HAP-1 (cell line): ENCODE measurements around the gene ZBED1.
A peak's percentile ranks its signal among the peaks of the same experiment; 100 is the strongest.

Source experiments
- DNase-seq, 2 experiments: peaks; one replicate each; pipeline ENCODE4 v3.0.0-alpha.2; 2016 to 2020; ENCODE audit warnings: low spot score in 2 of 2
- H3K27me3 ChIP-seq: fragments of 250-450 bp; sonication (Bioruptor Pico); 2 replicates; pipeline ENCODE4 v1.5.1; 2020; ENCODE audit warnings: low read depth, mild to moderate bottlenecking, moderate library complexity
- H3K36me3 ChIP-seq: fragments of 250-450 bp; sonication (Bioruptor Pico); replicated peaks from 2 replicates; pipeline ENCODE4 v1.5.1; 2020; ENCODE audit warnings: mild to moderate bottlenecking
- H3K4me1 ChIP-seq: fragments of 250-450 bp; sonication (Bioruptor Pico); 2 replicates; pipeline ENCODE4 v1.5.1; 2020; ENCODE audit warnings: mild to moderate bottlenecking
- H3K4me3 ChIP-seq: fragments of 250-450 bp; sonication (Bioruptor Pico); 2 replicates; pipeline ENCODE4 v1.5.1; 2020; ENCODE audit warnings: mild to moderate bottlenecking, moderate library complexity
- H3K9me3 ChIP-seq: fragments of 250-450 bp; sonication (Bioruptor Pico); 2 replicates; pipeline ENCODE4 v1.5.1; 2020; ENCODE audit warnings: mild to moderate bottlenecking, moderate library complexity
- in situ Hi-C: fragments of 300-500 bp; cut with MboI; formaldehyde crosslinking; loops from 3 replicates; pipeline ENCODE4 v1.14.3; 2020; ENCODE audit warnings: low sequenced_read_pairs, inconsistent platforms, mixed read lengths

The ZBED1 gene

GRCh38 chrX:2498781-2499302 lies 1.9 kb downstream of the ZBED1 start:
- H3K4me3 ChIP-seq, result peak overlapping the region; percentile 61
- peaks cover 7% of the 10 kb centered on the region for H3K36me3 ChIP-seq
- in situ Hi-C loops, result no loop called here
- peak; percentile 86 to 96 for DNase-seq
- H3K9me3 ChIP-seq, result no peaks in the 10 kb centered on the region
- H3K4me1 ChIP-seq, result peaks cover 28% of the 10 kb centered on the region
- no peaks in the 10 kb centered on the region for H3K27me3 ChIP-seq

- Histone ChIP-seq H3K9me3 (no peaks in the 10 kb centered on the region), H3K4me3 (peak overlapping the region; percentile 61), H3K4me1 (peaks cover 28% of the 10 kb centered on the region), H3K27me3 (no peaks in the 10 kb centered on the region), H3K36me3 (peaks cover 7% of the 10 kb centered on the region)
- DNase-seq, result peak in 1 of 2 experiments; percentile 59
- in situ Hi-C loops, result no loop called here
Measured at GRCh38 chrX:2497961-2498780, 2.6 kb downstream of the ZBED1 start.

- H3K4me1 ChIP-seq, result peaks cover 28% of the 10 kb centered on the region
- in situ Hi-C loops, result no loop called here
- H3K36me3 ChIP-seq, result peaks cover 16% of the 10 kb centered on the region
Measured at GRCh38 chrX:2495595-2495994, 5.2 kb downstream of the ZBED1 start.

GRCh38 chrX:2492531-2493218 lies 8.1 kb downstream of the ZBED1 start:
- H3K4me3 ChIP-seq, result no peak overlapping the region
- H3K36me3 ChIP-seq, result peaks cover 41% of the 10 kb centered on the region
- no peaks in the 10 kb centered on the region for H3K9me3 ChIP-seq
- H3K27me3 ChIP-seq, result no peaks in the 10 kb centered on the region
- H3K4me1 ChIP-seq, result peaks cover 15% of the 10 kb centered on the region
- in situ Hi-C loops, result no loop called here
- no peak for DNase-seq

More at GRCh38 chrX:2495595-2495994, 5.2 kb downstream of the ZBED1 start:
- Histone ChIP-seq H3K9me3 (no peaks in the 10 kb centered on the region), H3K27me3 (no peaks in the 10 kb centered on the region), H3K4me3 (no peak overlapping the region)
- no peak for DNase-seq

- in situ Hi-C loops, result no loop called here
- peaks cover 54% of the 10 kb centered on the region for H3K36me3 ChIP-seq
- H3K4me1 ChIP-seq, result peaks cover 7% of the 10 kb centered on the region
- no peak for DNase-seq
- H3K9me3 ChIP-seq, result no peaks in the 10 kb centered on the region
- no peaks in the 10 kb centered on the region for H3K27me3 ChIP-seq
- H3K4me3 ChIP-seq, result no peak overlapping the region
Measured at GRCh38 chrX:2490634-2491033, 10.1 kb downstream of the ZBED1 start.

- H3K27me3 ChIP-seq, result no peaks in the 10 kb centered on the region
- no peak for DNase-seq
- H3K36me3 ChIP-seq, result peaks cover 58% of the 10 kb centered on the region
- no peak overlapping the region for H3K4me3 ChIP-seq
- H3K4me1 ChIP-seq, result peaks cover 3% of the 10 kb centered on the region
- in situ Hi-C loops, result no loop called here
- H3K9me3 ChIP-seq, result no peaks in the 10 kb centered on the region
Measured at GRCh38 chrX:2489446-2490445, 11.0 kb downstream of the ZBED1 start.

GRCh38 chrX:2488621-2489285 lies 12.0 kb downstream of the ZBED1 start:
- H3K27me3 ChIP-seq, result no peaks in the 10 kb centered on the region
- H3K4me1 ChIP-seq, result no peaks in the 10 kb centered on the region
- DNase-seq, result no peak
- peaks cover 58% of the 10 kb centered on the region for H3K36me3 ChIP-seq
- in situ Hi-C loops, result no loop called here
- no peak overlapping the region for H3K4me3 ChIP-seq
- H3K9me3 ChIP-seq, result no peaks in the 10 kb centered on the region

GRCh38 chrX:2487366-2487765 lies 13.4 kb downstream of the ZBED1 start:
- in situ Hi-C loops, result no loop called here
- Histone ChIP-seq H3K4me1 (no peaks in the 10 kb centered on the region), H3K4me3 (no peak overlapping the region), H3K9me3 (no peaks in the 10 kb centered on the region), H3K36me3 (peaks cover 58% of the 10 kb centered on the region), H3K27me3 (no peaks in the 10 kb centered on the region)
- DNase-seq, result no peak

- no peak for DNase-seq
- H3K4me1 ChIP-seq, result no peaks in the 10 kb centered on the region
- no peaks in the 10 kb centered on the region for H3K27me3 ChIP-seq
- no peak overlapping the region for H3K4me3 ChIP-seq
- in situ Hi-C loops, result no loop called here
- H3K9me3 ChIP-seq, result no peaks in the 10 kb centered on the region
- H3K36me3 ChIP-seq, result peaks cover 56% of the 10 kb centered on the region
Measured at GRCh38 chrX:2486476-2487133, 14.2 kb downstream of the ZBED1 start.

GRCh38 chrX:2485789-2486345 lies 14.9 kb downstream of the ZBED1 start:
- Histone ChIP-seq H3K27me3 (no peaks in the 10 kb centered on the region), H3K36me3 (peaks cover 51% of the 10 kb centered on the region), H3K4me1 (no peaks in the 10 kb centered on the region), H3K4me3 (no peak overlapping the region), H3K9me3 (no peaks in the 10 kb centered on the region)
- no peak for DNase-seq
- in situ Hi-C loops, result no loop called here

- no peak overlapping the region for H3K4me3 ChIP-seq
- no peaks in the 10 kb centered on the region for H3K4me1 ChIP-seq
- H3K27me3 ChIP-seq, result no peaks in the 10 kb centered on the region
- H3K36me3 ChIP-seq, result peaks cover 43% of the 10 kb centered on the region
- no peak for DNase-seq
- in situ Hi-C loops, result no loop called here
- no peaks in the 10 kb centered on the region for H3K9me3 ChIP-seq
Measured at GRCh38 chrX:2484721-2485648, 15.8 kb downstream of the ZBED1 start.
